Measurements from ENCODE around the gene MIF.

DNA sequence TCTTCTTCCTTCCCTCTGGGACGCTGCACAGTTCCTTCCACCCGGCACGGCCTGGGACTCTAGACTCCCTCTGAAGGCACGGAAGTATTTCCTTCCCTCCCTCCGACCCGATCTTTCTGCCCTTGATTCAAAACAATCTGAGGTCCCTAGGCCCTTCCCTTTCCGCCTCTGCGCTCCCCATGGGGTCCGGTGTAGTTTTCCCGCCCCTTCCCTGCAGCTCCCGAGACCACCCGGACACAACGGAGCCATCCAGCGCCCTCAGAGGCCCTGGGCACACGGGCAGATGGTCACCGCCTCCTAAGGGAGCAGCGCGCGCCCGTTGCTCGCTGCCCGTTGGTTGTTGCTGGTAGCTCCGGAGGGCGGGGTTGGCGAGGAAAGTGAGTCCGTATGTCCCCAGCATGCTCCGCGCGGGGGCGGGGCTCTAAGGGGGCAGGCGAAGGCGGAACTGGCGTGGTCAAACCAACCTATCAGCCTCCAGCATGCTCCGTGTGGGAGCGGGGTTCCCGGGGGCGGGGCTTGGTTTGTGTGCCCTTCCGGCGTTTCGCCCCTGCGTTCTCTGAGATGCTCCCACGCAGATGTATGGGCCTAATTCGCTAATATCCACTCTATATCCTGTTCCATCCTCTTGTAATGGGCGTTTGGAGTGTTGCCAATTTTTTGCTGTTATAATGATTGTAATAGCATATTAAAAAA, 19.6 kb downstream of the MIF start:
- TF ChIP-seq, protein P1, sequence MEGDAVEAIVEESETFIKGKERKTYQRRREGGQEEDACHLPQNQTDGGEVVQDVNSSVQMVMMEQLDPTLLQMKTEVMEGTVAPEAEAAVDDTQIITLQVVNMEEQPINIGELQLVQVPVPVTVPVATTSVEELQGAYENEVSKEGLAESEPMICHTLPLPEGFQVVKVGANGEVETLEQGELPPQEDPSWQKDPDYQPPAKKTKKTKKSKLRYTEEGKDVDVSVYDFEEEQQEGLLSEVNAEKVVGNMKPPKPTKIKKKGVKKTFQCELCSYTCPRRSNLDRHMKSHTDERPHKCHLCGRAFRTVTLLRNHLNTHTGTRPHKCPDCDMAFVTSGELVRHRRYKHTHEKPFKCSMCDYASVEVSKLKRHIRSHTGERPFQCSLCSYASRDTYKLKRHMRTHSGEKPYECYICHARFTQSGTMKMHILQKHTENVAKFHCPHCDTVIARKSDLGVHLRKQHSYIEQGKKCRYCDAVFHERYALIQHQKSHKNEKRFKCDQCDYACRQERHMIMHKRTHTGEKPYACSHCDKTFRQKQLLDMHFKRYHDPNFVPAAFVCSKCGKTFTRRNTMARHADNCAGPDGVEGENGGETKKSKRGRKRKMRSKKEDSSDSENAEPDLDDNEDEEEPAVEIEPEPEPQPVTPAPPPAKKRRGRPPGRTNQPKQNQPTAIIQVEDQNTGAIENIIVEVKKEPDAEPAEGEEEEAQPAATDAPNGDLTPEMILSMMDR (IDR thresholded peaks at IDR 0.05; ENCODE audit: borderline replicate concordance, extremely low read depth, low read length, poor library complexity, severe bottlenecking) = no peak
- no peak for TF ChIP-seq EZH2 (IDR thresholded peaks at IDR 0.05; ENCODE audit: borderline replicate concordance, low read depth, low read length, severe bottlenecking)
